ENCODE results near the gene DLX3. TPM values are rescaled to one million over a fixed set of nuclear protein-coding genes. Genes with fewer than 3 reads are reported as not detected.

Gene DLX3
- total RNA-seq, 2 donors from 2014 or later: not detected

- H3K36me3 ChIP-seq (replicated peaks in 1 of 2; ENCODE audit: insufficient read depth in 1 of 2, low read depth in 2 of 2): no peaks in the 10 kb centered on the region
- H3K27ac ChIP-seq: peak overlapping the region in 1 of 4 donors; percentile 60
- WGBS, 2 donors: 76 to 85% methylated on average over 4 to 5 of the region's 5 CpGs
- no peaks in the 10 kb centered on the region for H3K9me3 ChIP-seq
- TF ChIP-seq CTCF (IDR thresholded peaks at IDR 0.05) (no peak), POLR2A (IDR thresholded peaks at IDR 0.05) (no peak)
- ATAC-seq (no peak), DNase-seq (no peak)
- H3K4me3 ChIP-seq: no peak overlapping the region
- peaks cover 33% of the 10 kb centered on the region for H3K4me1 ChIP-seq
- H3K27me3 ChIP-seq: no peaks in the 10 kb centered on the region
- intact Hi-C loops (cut with DNase I): no loop called here
Observed at GRCh38 chr17:50035421-50035879, 40.4 kb upstream of the DLX3 start.

GRCh38 chr17:50034498-50035364, 39.7 kb upstream of the DLX3 start:
- no peaks in the 10 kb centered on the region for H3K27me3 ChIP-seq
- no peak for TF ChIP-seq CTCF (IDR thresholded peaks at IDR 0.05)
- TF ChIP-seq POLR2A (IDR thresholded peaks at IDR 0.05): no peak
- intact Hi-C loops (cut with DNase I): no loop called here
- WGBS, 2 donors: 74 to 86% methylated on average over 8 to 16 of the region's 16 CpGs
- H3K27ac ChIP-seq: peak overlapping the region in 3 of 4 donors; percentile 51 to 60 (median 54)
- ATAC-seq (no peak), DNase-seq (no peak)
- H3K36me3 ChIP-seq (replicated peaks in 1 of 2; ENCODE audit: insufficient read depth in 1 of 2, low read depth in 2 of 2): no peaks in the 10 kb centered on the region
- H3K9me3 ChIP-seq: no peaks in the 10 kb centered on the region
- H3K4me3 ChIP-seq: no peak overlapping the region
- H3K4me1 ChIP-seq: peaks cover 33% of the 10 kb centered on the region

- WGBS, 2 donors: 75 to 83% methylated on average over 6 of the region's 6 CpGs
- H3K4me1 ChIP-seq: peaks cover 34% of the 10 kb centered on the region
Observed at GRCh38 chr17:50033316-50033715, 38.3 kb upstream of the DLX3 start.

GRCh38 chr17:50029185-50029584, 34.2 kb upstream of the DLX3 start:
- ATAC-seq (no peak), DNase-seq (no peak)
- no peaks in the 10 kb centered on the region for H3K36me3 ChIP-seq (replicated peaks in 1 of 2; ENCODE audit: insufficient read depth in 1 of 2, low read depth in 2 of 2)
- no peaks in the 10 kb centered on the region for H3K9me3 ChIP-seq
- no peak overlapping the region for H3K4me3 ChIP-seq
- TF ChIP-seq POLR2A (IDR thresholded peaks at IDR 0.05) (no peak), CTCF (IDR thresholded peaks at IDR 0.05) (no peak)
- H3K27ac ChIP-seq: no peak overlapping the region
- H3K27me3 ChIP-seq: no peaks in the 10 kb centered on the region
- intact Hi-C loops (cut with DNase I): loop anchor here (5.0 kb wide), 1 partner anchor 58 kb away; no protein-coding TSS in a partner anchor
- WGBS, 2 donors: 66 to 78% methylated on average over 6 to 7 of the region's 7 CpGs
- H3K4me1 ChIP-seq: peaks cover 14% of the 10 kb centered on the region

More at GRCh38 chr17:50033316-50033715, 38.3 kb upstream of the DLX3 start:
- intact Hi-C loops (cut with DNase I): no loop called here
- TF ChIP-seq CTCF (IDR thresholded peaks at IDR 0.05) (no peak), POLR2A (IDR thresholded peaks at IDR 0.05) (no peak)
- no peak for DNase-seq
- Histone ChIP-seq H3K36me3 (replicated peaks in 1 of 2; ENCODE audit: insufficient read depth in 1 of 2, low read depth in 2 of 2) (no peaks in the 10 kb centered on the region), H3K27ac (no peak overlapping the region), H3K4me3 (no peak overlapping the region), H3K27me3 (no peaks in the 10 kb centered on the region), H3K9me3 (no peaks in the 10 kb centered on the region)
- ATAC-seq: no peak

Data from body of pancreas (tissue), 4 donors.